Measurements from ENCODE around the gene TSHZ3. TPM values are rescaled to one million over a fixed set of nuclear protein-coding genes. Genes with fewer than 3 reads are reported as not detected.
A peak's percentile ranks its signal among the peaks of the same experiment; 100 is the strongest.

Gene TSHZ3
- total RNA-seq, 2 donors from 2014 or later: 0.27 to 2.9 TPM

DNA sequence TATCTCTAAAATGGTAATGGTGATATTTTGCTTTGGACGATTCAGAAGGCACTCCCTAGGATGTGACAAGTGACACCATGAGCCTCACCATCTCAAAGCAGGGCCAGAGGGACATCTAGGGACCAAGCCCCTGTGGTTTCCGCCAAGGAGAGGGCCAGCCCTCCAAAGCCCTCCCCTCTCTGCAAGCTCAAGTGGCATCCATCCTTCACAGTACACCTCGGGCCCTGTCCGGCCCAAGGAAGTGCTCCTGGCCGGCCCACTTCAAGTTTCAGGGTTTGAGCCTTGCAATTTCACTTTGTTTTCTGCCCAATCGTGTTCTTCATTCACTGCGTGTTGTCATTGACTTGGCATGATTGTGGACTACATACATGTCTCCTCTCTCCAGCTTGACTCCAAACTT is 82.5 kb downstream of the TSHZ3 start:
- H3K27ac Mint-ChIP-seq: no peak overlapping the region
- no peaks in the 10 kb centered on the region for H3K9me3 Mint-ChIP-seq
- ATAC-seq: no peak

DNA sequence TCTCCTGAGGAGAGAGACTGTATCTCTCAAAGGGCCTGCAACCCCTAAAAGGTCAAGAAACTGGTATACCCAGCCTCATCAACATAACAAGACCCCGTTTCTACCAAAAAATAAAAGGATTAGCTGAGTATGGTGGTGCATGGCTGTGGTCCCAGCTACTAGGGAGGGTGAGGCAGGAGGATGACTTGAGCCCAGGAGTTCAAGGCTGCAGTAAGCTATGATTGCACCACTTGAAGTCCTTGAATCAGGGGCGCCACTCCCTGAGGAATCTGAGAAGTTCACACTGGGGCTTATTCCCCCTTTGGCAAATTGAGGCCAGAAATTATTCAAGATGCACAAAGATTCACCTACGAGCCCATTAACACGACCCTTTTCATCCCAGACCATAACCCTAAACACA is 83.0 kb downstream of the TSHZ3 start:
- Mint-ChIP-seq H3K9me3 (no peaks in the 10 kb centered on the region), H3K36me3 (no peaks in the 10 kb centered on the region), H3K27ac (no peak overlapping the region)
- no peak for ATAC-seq
- DNase-seq (ENCODE audit: low spot score in 2 of 2): no peak

More for the DNA sequence above, 82.5 kb downstream of the TSHZ3 start:
- no peaks in the 10 kb centered on the region for H3K36me3 Mint-ChIP-seq
- no peak for DNase-seq (ENCODE audit: low spot score in 2 of 2)

DNA sequence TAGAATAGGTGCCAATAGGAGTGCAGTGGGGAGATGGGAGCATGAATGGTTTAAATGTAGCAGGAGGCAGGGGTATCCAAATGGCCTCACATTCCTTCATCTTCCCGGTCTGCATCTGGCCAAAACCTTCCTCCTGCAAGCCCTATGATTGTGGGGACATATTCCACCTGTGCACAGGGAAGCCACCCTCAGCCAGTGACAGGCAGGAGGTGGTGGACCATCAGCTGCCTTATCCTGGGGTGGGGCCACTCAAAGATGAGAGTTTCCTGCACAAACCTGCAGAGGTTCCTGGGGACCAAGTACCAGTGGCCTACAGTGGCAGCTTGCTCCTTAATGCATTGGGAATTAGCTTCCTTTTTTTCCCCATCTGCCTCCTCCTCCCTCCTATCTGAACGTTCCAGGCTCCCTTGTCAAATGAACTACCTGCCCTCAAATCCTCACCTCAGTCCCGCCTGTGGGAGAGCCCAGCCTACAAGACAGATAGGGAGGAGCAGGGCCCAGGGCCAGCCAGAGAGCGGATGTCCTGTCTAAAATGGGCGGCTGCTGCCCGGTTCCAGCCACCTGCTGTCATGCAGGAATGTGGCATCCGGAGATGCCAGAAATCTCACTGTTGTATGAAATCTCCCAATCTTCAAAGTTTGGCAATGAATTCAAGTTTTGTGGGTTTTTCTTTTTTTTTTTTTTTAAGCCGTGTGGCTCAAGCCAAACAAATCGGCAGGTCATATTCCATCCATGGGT is 85.0 kb downstream of the TSHZ3 start:
- Mint-ChIP-seq H3K36me3 (no peaks in the 10 kb centered on the region), H3K27ac (peak overlapping the region in 1 of 2 donors; percentile 64), H3K9me3 (no peaks in the 10 kb centered on the region)
- ATAC-seq (no peak), DNase-seq (ENCODE audit: low spot score in 2 of 2) (no peak)

DNA sequence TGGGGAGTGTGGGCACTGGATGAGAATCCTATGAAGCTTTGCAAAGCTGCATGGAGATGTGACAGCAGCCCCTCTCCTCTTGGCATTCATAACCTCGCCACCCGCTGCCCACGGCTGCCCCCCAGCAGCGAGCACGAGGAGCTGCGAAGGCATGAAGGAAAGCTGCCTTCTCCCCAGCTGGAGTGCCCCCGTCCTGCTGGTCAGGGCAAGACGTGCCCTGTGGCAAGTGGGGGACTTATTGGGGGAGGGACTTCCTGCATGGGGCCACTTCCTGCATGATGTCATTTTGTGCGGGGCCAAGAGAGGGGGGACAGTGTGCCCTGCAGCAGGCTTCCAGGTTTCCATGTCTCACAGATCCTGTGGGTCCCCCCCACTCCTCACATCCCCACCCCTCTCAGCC is 85.9 kb downstream of the TSHZ3 start:
- ATAC-seq (no peak), DNase-seq (ENCODE audit: low spot score in 2 of 2) (no peak)
- Mint-ChIP-seq H3K9me3 (no peaks in the 10 kb centered on the region), H3K27ac (no peak overlapping the region), H3K36me3 (no peaks in the 10 kb centered on the region)

DNA sequence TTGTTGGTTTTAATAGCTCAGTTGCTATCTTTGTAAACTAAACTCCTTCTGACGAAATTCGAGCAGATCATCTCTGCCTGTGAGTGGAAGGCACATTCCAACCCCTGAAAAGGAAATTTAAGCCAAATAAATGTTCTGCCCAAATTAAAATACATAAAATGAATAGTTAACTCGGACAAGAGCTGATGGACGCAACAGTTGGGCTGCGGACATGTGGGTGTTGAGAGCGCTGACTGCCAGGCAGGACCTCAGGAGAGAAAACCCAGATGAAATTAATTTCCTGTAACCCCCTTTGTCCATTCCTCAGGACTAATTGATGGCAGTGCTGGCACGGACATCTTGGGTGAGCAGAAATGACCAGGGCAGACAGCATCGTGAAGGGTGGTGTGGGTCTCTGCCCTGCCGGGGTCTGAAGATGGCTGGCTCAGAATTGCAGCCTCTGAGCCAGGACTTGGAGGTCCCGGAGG is 86.5 kb downstream of the TSHZ3 start:
- ATAC-seq: no peak
- H3K36me3 Mint-ChIP-seq: no peaks in the 10 kb centered on the region
- H3K9me3 Mint-ChIP-seq: no peaks in the 10 kb centered on the region
- H3K27ac Mint-ChIP-seq: no peak overlapping the region
- no peak for DNase-seq (ENCODE audit: low spot score in 2 of 2)

DNA sequence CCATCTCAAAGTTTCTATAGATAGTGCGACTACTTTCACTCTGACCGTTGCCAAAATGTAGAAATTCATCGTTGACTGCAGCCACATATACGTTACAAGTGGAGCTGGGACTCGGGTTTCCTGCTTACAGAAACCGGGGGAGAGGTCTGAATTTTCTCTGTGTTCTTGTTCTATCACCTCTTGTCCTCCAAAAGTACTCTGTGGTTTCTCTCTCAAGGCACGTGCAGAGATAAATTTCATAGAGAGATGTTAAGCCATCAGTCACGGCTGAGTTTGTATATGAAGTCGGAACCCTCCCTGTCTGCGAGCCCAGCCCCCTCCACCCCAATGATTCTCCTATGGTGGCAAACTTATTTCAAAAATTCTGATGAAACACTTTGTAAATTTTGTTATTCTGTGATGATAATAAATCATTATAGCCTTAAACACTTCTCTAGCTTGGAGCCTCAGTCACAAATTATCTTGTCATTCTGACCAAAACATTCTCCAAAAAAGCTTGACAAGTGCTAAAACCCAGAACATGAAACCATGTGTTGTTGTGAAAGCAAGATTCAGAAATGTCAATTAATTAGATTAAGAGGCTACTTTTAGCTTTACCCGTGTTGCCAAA is 87.5 kb downstream of the TSHZ3 start:
- no peak overlapping the region for H3K27ac Mint-ChIP-seq
- no peak for DNase-seq (ENCODE audit: low spot score in 2 of 2)
- H3K9me3 Mint-ChIP-seq: no peaks in the 10 kb centered on the region
- no peak for ATAC-seq
- H3K36me3 Mint-ChIP-seq: no peaks in the 10 kb centered on the region

DNA sequence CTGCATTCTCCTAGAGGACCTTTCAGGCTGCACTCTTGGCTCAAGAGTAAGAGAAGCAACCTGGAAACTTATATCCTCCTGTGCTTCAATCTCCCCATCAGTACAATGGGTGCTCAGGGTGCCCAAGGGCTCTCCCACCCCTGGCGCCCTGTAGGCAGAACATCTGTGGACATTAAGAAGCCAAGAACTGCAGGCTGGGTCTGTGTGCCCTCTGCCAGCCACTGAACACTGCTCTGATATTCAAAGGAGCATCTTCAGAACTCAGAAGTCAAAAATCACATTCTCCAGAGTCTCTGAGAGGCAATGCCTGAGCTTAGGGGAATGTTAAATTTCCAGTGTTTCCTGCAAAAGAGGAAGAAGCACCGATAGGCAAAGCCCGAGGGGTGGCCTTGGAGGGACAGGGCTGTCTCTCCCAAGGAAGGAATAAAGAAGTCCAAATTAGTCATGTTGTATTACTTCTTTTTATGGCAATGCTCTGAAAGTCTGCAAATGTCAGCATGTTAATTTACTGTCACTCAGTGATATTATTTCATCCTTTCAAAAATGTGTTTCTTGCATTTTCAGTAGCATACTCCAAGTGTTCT is 88.1 kb downstream of the TSHZ3 start:
- Mint-ChIP-seq H3K9me3 (no peaks in the 10 kb centered on the region), H3K27ac (no peak overlapping the region), H3K36me3 (no peaks in the 10 kb centered on the region)
- ATAC-seq (no peak), DNase-seq (ENCODE audit: low spot score in 2 of 2) (no peak)

DNA sequence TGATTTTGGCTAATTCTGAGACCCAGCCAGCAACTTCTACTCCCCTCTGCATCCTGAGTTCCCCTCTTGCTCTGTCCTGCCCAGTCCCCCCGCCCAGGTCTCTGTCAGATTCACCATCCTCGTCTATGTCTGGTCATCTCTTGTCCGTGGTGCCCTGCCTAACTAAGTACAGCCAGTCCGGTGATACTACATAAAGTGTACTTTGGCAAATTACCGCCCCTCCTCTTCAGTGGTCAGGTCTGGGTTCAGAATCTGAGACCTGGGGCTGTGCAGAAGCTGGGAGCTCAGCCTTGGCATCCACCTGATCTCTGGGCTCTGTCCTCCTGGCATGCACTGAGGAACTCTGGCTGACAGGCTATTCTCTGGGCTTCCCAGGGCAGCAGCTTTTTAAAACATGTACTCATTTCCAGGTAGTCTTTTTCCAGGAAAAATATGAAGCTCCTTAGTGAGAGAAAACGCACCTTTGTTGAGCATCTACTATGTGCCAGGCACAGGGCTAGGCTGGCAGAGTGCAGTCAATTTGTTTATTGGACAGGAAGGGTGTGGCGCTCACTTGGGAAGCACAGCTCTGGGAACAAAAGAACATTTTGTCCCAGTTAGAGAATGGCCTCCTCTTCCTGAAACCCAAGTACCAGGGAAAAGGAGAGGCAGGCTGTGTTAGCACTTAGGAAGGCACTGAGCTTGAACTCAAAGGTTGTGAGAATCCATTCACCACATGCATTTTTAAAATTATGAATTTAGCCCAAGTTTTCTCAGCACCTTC is 88.9 kb downstream of the TSHZ3 start:
- no peak for DNase-seq (ENCODE audit: low spot score in 2 of 2)
- no peak for ATAC-seq
- H3K27ac Mint-ChIP-seq: no peak overlapping the region
- H3K9me3 Mint-ChIP-seq: no peaks in the 10 kb centered on the region
- no peaks in the 10 kb centered on the region for H3K36me3 Mint-ChIP-seq

DNA sequence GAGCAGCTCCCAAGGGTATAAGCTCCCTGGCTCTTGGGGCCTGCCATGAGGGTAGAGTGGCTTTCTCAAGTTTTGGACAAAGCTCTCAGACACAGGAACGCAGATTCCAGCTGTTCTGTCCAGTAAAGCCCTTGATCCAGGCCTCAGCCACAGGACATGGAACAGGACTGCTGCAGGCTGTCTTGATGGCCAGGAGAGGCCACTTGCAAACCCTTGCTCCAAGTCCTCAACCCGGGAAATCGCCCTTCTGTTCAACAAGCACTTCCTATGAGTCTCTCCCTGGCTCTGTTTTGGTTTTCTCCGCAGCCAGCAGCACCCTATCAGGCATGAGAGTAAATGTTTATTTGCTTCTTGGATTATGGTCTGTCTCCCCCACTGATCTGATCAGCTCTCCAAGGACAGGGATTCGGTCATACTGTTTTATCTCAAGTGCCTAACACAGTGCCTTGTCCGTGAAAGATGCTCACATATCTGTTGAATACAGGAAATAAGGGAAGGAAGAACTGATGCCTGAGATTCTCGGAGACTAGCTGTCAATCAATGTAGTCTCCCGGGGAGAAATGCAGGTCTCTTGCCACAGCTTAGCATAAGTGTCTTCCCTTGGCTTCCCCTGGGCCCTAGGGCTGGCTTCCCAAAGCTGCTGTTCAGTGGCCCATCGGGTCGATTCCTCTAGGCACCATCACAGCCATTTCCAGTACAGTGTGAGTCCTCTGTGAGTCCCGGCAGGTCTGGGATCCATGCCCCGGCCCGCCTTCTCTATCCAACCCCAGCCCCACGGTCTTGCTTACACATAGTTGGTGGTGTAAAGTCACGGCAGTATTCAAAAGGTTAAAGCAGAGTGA is 90.8 kb downstream of the TSHZ3 start:
- DNase-seq (ENCODE audit: low spot score in 2 of 2): no peak
- Mint-ChIP-seq H3K9me3 (no peaks in the 10 kb centered on the region), H3K27ac (no peak overlapping the region), H3K36me3 (no peaks in the 10 kb centered on the region)
- no peak for ATAC-seq

DNA sequence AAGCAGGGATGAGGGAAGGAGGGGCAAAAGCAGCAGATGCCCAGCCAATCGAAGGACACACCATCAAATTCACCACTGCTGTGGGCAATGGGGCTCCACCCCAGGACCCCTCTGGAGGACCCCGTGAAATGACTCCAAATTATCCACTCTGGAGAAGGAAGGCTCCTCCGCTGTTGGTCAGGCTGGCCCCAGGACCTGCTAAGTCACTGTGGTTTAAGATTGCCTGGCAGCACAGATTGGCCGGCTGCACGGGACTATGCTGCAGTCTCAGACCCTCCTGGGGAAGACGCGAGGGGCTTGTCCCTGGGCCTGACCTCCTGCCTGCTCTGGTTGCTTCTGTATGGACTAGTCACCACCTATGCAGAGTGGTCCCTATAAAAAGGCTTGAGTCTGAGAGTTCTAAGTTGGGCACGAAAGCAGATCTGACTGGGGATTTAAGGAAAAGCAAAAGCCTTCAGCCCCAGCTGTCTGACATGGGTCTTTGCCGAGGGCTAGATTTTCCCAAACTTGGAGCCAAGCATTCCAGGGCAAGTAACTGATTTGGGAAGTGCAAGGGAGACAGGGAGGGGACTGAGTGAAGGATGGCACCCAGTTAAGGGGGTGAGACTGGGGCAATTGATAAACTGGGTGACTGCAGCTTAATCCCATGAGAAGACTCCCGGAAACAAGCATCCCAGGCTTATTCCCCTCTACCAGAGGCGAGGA is 91.7 kb downstream of the TSHZ3 start:
- DNase-seq (ENCODE audit: low spot score in 2 of 2): no peak
- Mint-ChIP-seq H3K27ac (no peak overlapping the region), H3K9me3 (no peaks in the 10 kb centered on the region), H3K36me3 (no peaks in the 10 kb centered on the region)
- ATAC-seq: no peak

DNA sequence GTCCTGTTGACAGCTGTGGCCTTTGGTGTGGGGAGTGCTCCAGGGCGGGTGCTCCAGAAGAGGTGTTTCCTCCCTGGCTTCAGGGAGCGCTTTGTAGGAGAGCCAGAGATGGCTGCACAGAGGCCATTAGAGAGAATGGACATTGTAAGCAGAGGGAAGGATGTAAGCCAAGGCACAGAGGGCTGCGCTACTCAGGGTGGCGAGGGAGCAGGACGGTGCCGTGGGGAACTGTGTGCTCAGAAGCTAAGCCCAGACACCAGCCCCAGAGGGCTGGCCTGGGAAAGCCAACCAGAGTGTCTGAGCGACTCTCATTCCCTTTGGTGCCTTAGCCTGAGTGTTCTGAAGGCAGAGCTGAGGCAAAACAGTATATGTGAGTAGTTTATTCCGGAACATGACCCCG is 92.2 kb downstream of the TSHZ3 start:
- Mint-ChIP-seq H3K27ac (no peak overlapping the region), H3K36me3 (no peaks in the 10 kb centered on the region), H3K9me3 (no peaks in the 10 kb centered on the region)
- DNase-seq (ENCODE audit: low spot score in 2 of 2) (no peak), ATAC-seq (no peak)

DNA sequence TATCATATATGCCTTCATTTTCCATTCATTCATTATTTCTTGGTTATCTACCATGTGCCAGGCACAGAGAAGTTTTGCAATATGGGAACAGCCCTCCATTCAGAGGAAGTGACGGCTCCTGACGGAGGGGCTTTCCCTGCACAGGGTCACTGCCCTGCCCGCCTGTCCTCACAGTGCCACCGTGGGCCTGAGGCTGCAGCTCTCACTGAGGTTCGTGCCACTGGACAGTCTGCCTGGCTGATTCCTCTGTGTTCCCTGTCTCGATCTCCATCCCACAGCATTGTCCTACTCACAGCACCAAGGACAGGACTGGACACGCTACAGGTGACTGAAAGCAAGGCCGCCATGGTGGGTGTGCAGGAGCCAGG is 92.7 kb downstream of the TSHZ3 start:
- DNase-seq (ENCODE audit: low spot score in 2 of 2) (no peak), ATAC-seq (no peak)
- H3K36me3 Mint-ChIP-seq: no peaks in the 10 kb centered on the region
- no peak overlapping the region for H3K27ac Mint-ChIP-seq
- no peaks in the 10 kb centered on the region for H3K9me3 Mint-ChIP-seq

DNA sequence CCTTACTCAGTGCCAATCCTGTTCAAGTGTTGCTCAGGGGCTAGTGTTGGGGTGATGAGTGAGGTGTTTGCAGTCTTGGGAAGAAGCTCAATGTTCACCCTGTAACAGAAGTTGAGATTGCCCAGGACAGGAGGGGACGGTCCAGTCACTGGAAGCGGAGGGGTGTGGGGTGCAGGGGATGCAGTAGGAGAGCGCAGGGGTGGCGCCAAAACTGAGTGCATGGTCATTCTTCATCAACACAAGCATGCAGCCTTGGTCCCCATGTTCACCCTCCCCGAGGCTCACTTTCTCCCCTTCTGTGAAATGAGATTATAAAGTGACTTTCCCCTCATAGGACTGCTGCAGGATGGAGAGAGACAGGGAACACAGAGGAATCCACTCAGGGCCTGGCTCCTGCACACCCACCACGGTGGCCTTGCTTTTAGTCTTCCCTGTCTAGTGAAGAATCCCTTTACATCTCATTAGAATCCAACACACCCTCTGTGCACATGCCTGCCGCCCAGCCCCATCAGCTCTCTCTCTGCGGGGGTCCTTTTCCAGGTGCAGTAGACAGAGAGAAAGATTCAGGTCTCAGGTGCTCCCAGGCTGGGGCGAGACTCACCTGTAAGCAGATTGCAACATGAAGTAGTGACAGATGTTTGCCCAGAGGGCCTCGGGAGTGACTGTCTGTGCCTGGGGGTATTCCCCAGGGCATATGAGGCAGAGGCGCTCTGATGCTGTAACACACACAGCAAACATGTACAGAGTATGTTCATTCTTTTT is 93.2 kb downstream of the TSHZ3 start:
- no peaks in the 10 kb centered on the region for H3K9me3 Mint-ChIP-seq
- H3K36me3 Mint-ChIP-seq: no peaks in the 10 kb centered on the region
- no peak overlapping the region for H3K27ac Mint-ChIP-seq
- ATAC-seq (no peak), DNase-seq (ENCODE audit: low spot score in 2 of 2) (no peak)

DNA sequence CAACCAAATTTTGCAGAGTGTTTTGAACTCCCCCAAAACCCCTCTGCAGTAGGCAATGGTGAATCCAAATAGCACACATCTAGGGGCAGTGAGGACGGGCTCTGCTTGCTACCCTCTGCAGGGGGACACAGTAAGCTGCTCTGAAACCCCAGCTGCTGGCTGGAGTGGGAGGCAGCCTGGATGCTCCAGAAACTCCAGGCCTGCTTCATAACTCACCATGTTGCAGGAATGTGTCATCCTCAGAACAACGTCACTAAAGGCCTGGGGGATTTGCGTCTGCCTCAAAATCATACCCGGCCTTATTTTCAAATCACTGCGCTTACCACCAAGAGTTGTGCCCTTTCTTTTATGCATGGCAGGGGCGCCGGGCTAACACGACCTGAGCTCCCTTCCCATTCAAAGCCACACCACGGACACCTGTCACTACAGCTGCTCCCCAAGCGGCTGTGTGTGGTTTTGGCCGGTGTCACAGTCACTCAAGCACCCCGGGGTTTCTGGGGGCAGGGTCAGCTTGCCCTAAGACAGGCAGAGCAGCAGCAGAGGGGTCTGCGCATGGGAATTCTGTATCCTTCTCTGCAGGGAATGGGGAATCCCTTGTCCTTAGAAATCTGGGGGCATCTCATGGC is 93.9 kb downstream of the TSHZ3 start:
- ATAC-seq (no peak), DNase-seq (ENCODE audit: low spot score in 2 of 2) (no peak)
- no peak overlapping the region for H3K27ac Mint-ChIP-seq
- no peaks in the 10 kb centered on the region for H3K9me3 Mint-ChIP-seq
- H3K36me3 Mint-ChIP-seq: no peaks in the 10 kb centered on the region

DNA sequence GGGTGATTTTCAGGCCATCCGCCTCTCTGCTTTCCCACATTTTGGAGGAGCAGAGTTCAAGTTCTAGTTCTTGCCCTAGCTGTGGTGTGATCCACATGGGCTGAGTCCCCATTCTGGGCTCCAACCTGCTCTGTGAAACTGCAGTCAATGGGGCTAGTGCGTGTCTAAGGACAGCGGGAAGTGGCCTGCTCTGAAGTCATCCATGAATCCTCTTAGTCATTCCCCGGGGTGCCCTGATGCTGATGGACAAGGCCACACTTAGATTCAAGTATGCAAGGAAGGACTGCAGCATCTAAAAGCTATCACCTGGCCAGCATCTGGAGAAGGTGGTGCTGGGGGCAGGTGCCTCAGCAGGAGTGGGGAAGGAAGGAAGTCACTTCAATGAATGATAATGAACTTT is 94.6 kb downstream of the TSHZ3 start:
- Mint-ChIP-seq H3K9me3 (no peaks in the 10 kb centered on the region), H3K27ac (no peak overlapping the region), H3K36me3 (no peaks in the 10 kb centered on the region)
- DNase-seq (ENCODE audit: low spot score in 2 of 2) (no peak), ATAC-seq (no peak)
